ENCODE data around the gene FMN1.

FMN1 gene

DNA sequence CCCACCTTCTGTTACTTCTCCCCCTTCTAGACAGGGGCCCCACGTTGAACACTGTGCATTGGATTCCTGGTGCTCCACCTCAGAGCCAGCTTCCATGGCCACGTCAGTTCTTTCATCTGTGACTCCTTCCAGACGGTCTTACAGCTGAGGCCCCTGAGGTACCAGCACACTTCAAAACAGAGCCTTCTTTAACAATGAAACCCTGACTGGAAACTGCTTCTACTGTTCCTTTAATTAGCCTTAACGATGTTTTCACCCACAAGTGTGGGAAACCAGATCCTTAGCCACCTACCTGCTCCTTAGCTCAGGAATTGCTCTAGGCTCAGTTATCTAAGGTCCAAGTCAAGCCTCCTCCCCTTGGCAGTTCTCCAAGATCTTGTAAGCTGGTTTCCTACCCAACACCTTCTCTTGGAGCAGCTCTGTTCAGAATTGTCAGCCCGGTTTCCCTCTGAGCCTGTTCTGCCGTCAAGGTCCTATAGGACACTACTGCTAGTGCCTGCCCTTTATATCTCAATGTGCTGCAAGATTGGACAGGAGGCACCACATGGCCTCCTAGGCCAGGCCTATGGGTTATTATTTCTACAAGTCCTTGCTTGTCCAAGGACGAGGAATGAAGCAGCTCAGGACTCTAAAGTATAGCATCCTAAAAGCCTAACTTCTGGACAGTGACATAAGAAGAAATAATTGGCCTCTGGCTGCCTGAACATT, 80.7 kb downstream of the FMN1 start:
- no peak for DNase-seq (ENCODE audit: low read depth)
- no peak for TF ChIP-seq CTCF (IDR thresholded peaks at IDR 0.05; ENCODE audit: low read depth, low read length, missing control alignments)
- H3K4me3 ChIP-seq (ENCODE audit: low read depth, low read length): no peak overlapping the region
- in situ Hi-C loops (cut with HindIII; ENCODE audit: low sequenced_read_pairs): no loop called here

DNA sequence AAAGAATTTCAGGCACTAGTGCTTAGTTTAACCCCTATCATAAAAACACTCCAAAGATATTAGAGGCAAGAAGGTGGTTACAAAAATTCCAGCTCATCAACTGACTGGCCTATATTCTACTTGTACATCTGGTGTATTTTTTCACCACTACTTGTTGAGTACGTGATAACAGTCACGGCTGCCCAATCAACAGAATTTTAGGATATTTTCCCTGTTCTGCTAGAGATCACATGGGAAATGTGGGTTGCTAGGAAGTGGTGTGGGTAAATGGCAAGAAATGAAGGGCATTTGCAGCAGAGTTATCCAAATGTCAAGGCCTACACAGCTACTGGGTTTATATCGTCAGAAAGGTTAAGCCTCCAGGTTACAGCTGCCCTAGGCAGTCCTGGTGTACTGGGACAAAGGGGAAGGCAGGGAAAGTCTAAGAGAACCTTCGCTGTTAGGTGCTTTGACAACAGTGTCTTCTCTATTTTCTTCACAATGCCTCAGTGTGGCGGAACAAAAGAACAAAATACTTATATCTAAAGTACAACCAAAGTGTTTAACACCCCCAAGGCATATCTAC, 81.9 kb downstream of the FMN1 start:
- no peak for TF ChIP-seq CTCF (IDR thresholded peaks at IDR 0.05; ENCODE audit: low read depth, low read length, missing control alignments)
- in situ Hi-C loops (cut with HindIII; ENCODE audit: low sequenced_read_pairs): no loop called here
- no peak for DNase-seq (ENCODE audit: low read depth)
- H3K4me3 ChIP-seq (ENCODE audit: low read depth, low read length): no peak overlapping the region

DNA sequence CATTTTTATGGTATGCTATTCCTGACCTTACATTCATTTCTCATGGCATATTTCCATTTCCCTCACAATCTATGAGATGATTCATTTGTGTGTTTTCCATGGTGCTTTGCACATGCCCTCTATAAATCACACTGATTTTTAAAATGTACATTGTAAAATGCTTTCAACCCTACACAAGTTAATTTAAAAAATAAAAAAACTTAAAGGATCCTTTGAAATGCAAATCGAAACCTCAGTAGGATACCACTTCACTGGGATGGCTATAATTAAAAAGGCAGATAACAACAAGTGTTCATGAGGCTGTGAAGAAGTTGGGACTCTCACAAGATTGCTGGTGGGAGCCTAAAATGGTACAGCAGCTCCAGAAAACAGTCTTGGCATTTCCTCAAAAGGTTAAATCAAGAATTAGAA, 83.5 kb downstream of the FMN1 start:
- no peak for TF ChIP-seq CTCF (IDR thresholded peaks at IDR 0.05; ENCODE audit: low read depth, low read length, missing control alignments)
- no peak for DNase-seq (ENCODE audit: low read depth)

DNA sequence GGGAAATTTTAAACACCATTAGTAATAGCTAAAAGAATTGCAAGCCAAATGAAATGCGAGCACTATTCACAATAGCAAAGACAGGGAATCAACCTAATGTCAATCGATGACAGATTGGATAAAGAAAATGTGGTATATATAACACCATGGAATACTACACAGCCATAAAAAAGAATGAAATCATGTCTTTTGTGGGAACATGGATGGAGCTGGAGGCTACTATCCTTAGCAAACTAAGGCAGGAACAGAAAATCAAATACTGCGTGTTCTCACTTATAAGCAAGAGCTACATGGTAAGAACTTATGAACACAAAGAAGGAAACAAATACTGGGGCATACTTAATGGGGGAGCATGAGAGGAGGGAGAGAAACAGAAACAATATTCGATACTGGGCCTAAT, 85.2 kb downstream of the FMN1 start:
- no peak for TF ChIP-seq CTCF (IDR thresholded peaks at IDR 0.05; ENCODE audit: low read depth, low read length, missing control alignments)
- no peak for DNase-seq (ENCODE audit: low read depth)
- no peak overlapping the region for H3K4me3 ChIP-seq (ENCODE audit: low read depth, low read length)
- in situ Hi-C loops (cut with HindIII; ENCODE audit: low sequenced_read_pairs): no loop called here

More for the DNA sequence above, 83.5 kb downstream of the FMN1 start:
- in situ Hi-C loops (cut with HindIII; ENCODE audit: low sequenced_read_pairs): no loop called here
- H3K4me3 ChIP-seq (ENCODE audit: low read depth, low read length): no peak overlapping the region

GRCh38 chr15:33108518-33108917, 86.0 kb downstream of the FMN1 start:
- in situ Hi-C loops (cut with HindIII; ENCODE audit: low sequenced_read_pairs): no loop called here
- DNase-seq (ENCODE audit: low read depth): no peak
- H3K4me3 ChIP-seq (ENCODE audit: low read depth, low read length): no peak overlapping the region
- TF ChIP-seq CTCF (IDR thresholded peaks at IDR 0.05; ENCODE audit: low read depth, low read length, missing control alignments): no peak

- no peak for DNase-seq (ENCODE audit: low read depth)
- in situ Hi-C loops (cut with HindIII; ENCODE audit: low sequenced_read_pairs): no loop called here
- TF ChIP-seq CTCF (IDR thresholded peaks at IDR 0.05; ENCODE audit: low read depth, low read length, missing control alignments): no peak
- no peak overlapping the region for H3K4me3 ChIP-seq (ENCODE audit: low read depth, low read length)
These were observed 86.6 kb downstream of the FMN1 start for GRCh38 chr15:33107950-33108349.

All from astrocyte of the cerebellum (primary cell).